CD8-positive, alpha-beta memory T cell (primary cell): ENCODE results near the gene MUC21. TPM values are rescaled to one million over a fixed set of nuclear protein-coding genes. Genes with fewer than 3 reads are reported as not detected.
A peak's percentile ranks its signal among the peaks of the same experiment; 100 is the strongest.
"Not testable (repeated sequence)": the region's sequence is repeated elsewhere in the genome, so short reads cannot be mapped to it uniquely, and the experiment has no call there.

Experiments
- CTCF ChIA-PET: fragments of 350-600 bp; sonication (Branson Sonifier 250); formaldehyde crosslinking; loops from one replicate; lab custom pipeline; 2021; ENCODE audit warnings: antibody characterized with exemption; lab: Charles Lee
- POLR2A ChIA-PET: fragments of 350-600 bp; sonication (Branson Sonifier 250); formaldehyde crosslinking; loops from one replicate; lab custom pipeline; 2021; ENCODE audit warnings: antibody characterized with exemption; lab: Charles Lee
- DNase-seq, 5 donors: peaks; one replicate each; pipeline versions ENCODE4 v3.0.0 to v3.0.0-alpha.2; 2020 to 2022; ENCODE audit warnings: mixed read lengths in 1 of 5
- H3K27ac ChIP-seq: one replicate; pipeline ENCODE4 v1.7.0; 2013; ENCODE audit warnings: low read depth, mild to moderate bottlenecking, low read length, moderate library complexity
- H3K27me3 ChIP-seq: 2 replicates; pipeline ENCODE4 v1.7.0; 2013; ENCODE audit warnings: low read length, mild to moderate bottlenecking; ENCODE audit not compliant: insufficient read depth, poor library complexity, severe bottlenecking
- H3K36me3 ChIP-seq: 2 replicates; pipeline ENCODE4 v1.7.0; 2013; ENCODE audit warnings: mild to moderate bottlenecking, low read length, moderate library complexity; ENCODE audit not compliant: insufficient read depth
- H3K4me1 ChIP-seq: 2 replicates; pipeline ENCODE4 v1.7.0; 2013; ENCODE audit warnings: mild to moderate bottlenecking, low read length, moderate library complexity; ENCODE audit not compliant: insufficient read depth
- H3K4me3 ChIP-seq: 2 replicates; pipeline ENCODE4 v1.7.0; 2013; ENCODE audit warnings: mild to moderate bottlenecking, low read length
- H3K9me3 ChIP-seq: 2 replicates; pipeline ENCODE4 v1.7.0; 2013; ENCODE audit warnings: mild to moderate bottlenecking, low read length
- H3K27ac Mint-ChIP-seq, 8 donors: one replicate each; pipeline ENCODE4 v1.8.0; 2020 to 2021; ENCODE audit warnings: mixed read lengths in 8 of 8, mild to moderate bottlenecking in 6 of 8, inconsistent platforms in 3 of 8, moderate library complexity in 3 of 8
- H3K27me3 Mint-ChIP-seq, 2 donors: one replicate each; pipeline ENCODE4 v1.8.0; 2020 to 2021; ENCODE audit warnings: mixed read lengths in 2 of 2, mild to moderate bottlenecking in 1 of 2, moderate library complexity in 1 of 2
- H3K36me3 Mint-ChIP-seq, 3 donors: one replicate each; pipeline ENCODE4 v1.8.0; 2020 to 2021; ENCODE audit warnings: mixed read lengths in 3 of 3, inconsistent platforms in 1 of 3, mild to moderate bottlenecking in 1 of 3
- H3K4me1 Mint-ChIP-seq, 3 donors: one replicate each; pipeline ENCODE4 v1.8.0; 2020 to 2021; ENCODE audit warnings: mixed read lengths in 3 of 3, inconsistent platforms in 1 of 3, mild to moderate bottlenecking in 1 of 3
- H3K4me3 Mint-ChIP-seq, 7 donors: one replicate each; pipeline ENCODE4 v1.8.0; 2020 to 2021; ENCODE audit warnings: mixed read lengths in 7 of 7, mild to moderate bottlenecking in 6 of 7, moderate library complexity in 4 of 7, inconsistent platforms in 2 of 7
- H3K9me3 Mint-ChIP-seq, 5 donors: one replicate each; pipeline ENCODE4 v1.8.0; 2020 to 2022; ENCODE audit warnings: mixed read lengths in 5 of 5, mild to moderate bottlenecking in 3 of 5, moderate library complexity in 2 of 5, inconsistent platforms in 1 of 5
- polyA plus RNA-seq: library from polyadenylated mRNA; unstranded; fragments of 300-500 nt; fragmentation: Illumina TruSeq; gene quantifications from one replicate; pipeline ENCODE4 v1.2.3, GENCODE V29; 2021
- total RNA-seq, 2 experiments: library from RNA; stranded (reverse); gene quantifications; one replicate each; pipeline ENCODE4 v1.2.3, GENCODE V29; 2021

MUC21 gene
- total and polyA plus RNA-seq, 3 experiments from 2014 or later: not detected

DNA sequence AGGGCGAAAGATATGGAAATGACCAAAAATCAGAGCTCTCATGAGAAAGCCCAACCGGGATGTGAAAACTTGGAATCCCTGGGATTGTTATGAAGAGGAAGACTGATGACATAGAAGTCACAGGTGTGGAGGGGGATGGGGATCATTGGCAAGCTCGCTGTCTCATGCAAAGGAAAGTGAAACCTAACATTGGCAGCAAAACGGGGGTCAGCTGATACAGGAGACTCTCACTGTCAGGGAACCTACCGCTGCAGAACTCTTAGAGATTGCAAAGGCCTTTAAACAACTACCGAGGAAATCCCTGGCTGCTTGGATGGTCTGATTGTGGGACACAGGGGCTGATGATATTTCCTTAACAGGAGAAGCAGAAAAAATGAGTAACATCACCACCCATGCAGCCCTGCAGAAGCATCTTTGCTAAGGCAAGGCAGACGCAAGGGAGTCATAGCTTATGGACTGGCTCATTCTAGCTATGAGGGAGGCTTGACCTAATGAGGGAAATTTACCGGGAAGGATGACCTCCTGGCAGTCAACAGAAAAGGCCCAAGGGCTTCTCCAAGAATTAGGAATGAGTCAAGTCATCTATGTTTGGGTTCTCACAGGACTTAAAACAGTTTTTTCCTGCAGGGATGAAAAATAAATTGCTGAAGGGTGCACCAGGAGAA lies 7.0 kb downstream of the MUC21 start:
- no peaks in the 10 kb centered on the region for H3K27me3 ChIP-seq
- ChIA-PET CTCF (no interaction called here), POLR2A (no interaction called here)
- peaks cover 4% of the 10 kb centered on the region for H3K4me1 ChIP-seq
- H3K9me3 Mint-ChIP-seq: no peaks in the 10 kb centered on the region
- no peaks in the 10 kb centered on the region for H3K36me3 ChIP-seq
- peak in 1 of 5 donors; percentile 17 for DNase-seq
- peaks cover 9 to 11% (median 11%) of the 10 kb centered on the region in 3 donors for H3K4me1 Mint-ChIP-seq
- no peaks in the 10 kb centered on the region for H3K36me3 Mint-ChIP-seq
- no peak overlapping the region for H3K4me3 ChIP-seq
- H3K4me3 Mint-ChIP-seq: peak overlapping the region; percentile 40 to 88 (median 76)
- H3K27ac Mint-ChIP-seq: peak overlapping the region in 5 of 8 donors; percentile 3 to 75 (median 49)
- no peak overlapping the region for H3K27ac ChIP-seq
- H3K9me3 ChIP-seq: no peaks in the 10 kb centered on the region
- H3K27me3 Mint-ChIP-seq: peaks cover 6 to 9% of the 10 kb centered on the region in 2 donors

DNA sequence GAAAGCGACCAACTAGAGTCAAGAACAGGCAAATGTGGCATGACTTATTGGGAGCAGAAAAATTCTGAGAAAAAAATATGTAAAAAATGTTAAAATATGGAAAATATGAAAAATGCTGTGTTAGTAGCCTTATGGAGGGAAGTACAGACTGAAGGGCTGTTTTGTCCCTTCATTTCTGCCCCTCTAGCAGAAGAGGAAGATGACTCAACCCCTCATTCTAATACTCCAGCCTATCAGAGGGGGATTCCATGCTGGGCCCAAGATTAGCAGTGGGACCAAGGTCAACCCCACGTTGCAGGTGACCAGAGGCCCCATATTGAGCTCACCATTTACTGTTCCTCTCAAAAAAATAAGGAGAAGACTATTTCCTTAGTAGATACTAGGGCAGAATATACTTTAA lies 8.4 kb downstream of the MUC21 start:
- Mint-ChIP-seq H3K4me3 (no peak overlapping the region), H3K27me3 (peaks cover 6 to 9% of the 10 kb centered on the region in 2 donors), H3K36me3 (no peaks in the 10 kb centered on the region), H3K4me1 (peaks cover 9 to 11% (median 11%) of the 10 kb centered on the region in 3 donors), H3K27ac (no peak overlapping the region), H3K9me3 (no peaks in the 10 kb centered on the region)
- no peak for DNase-seq
- Histone ChIP-seq H3K27me3 (no peaks in the 10 kb centered on the region), H3K4me1 (peaks cover 4% of the 10 kb centered on the region), H3K36me3 (no peaks in the 10 kb centered on the region), H3K4me3 (no peak overlapping the region), H3K27ac (no peak overlapping the region), H3K9me3 (no peaks in the 10 kb centered on the region)
- ChIA-PET CTCF (no interaction called here), POLR2A (no interaction called here)

GRCh38 chr6:30997301-30997700 lies 13.8 kb downstream of the MUC21 start:
- no peaks in the 10 kb centered on the region for H3K36me3 ChIP-seq
- no peak for DNase-seq
- no peaks in the 10 kb centered on the region for H3K4me1 ChIP-seq
- H3K9me3 Mint-ChIP-seq: peaks cover 0 to 2% (median 0%) of the 10 kb centered on the region in 5 donors
- H3K36me3 Mint-ChIP-seq: no peaks in the 10 kb centered on the region
- H3K4me1 Mint-ChIP-seq: peaks cover 0 to 6% (median 2%) of the 10 kb centered on the region in 3 donors
- H3K27ac Mint-ChIP-seq: no peak overlapping the region
- POLR2A ChIA-PET: no interaction called here
- no peaks in the 10 kb centered on the region for H3K27me3 ChIP-seq
- H3K27ac ChIP-seq: no peak overlapping the region
- H3K4me3 Mint-ChIP-seq: no peak overlapping the region
- H3K9me3 ChIP-seq: no peaks in the 10 kb centered on the region
- CTCF ChIA-PET: no interaction called here
- H3K4me3 ChIP-seq: no peak overlapping the region
- H3K27me3 Mint-ChIP-seq: peaks cover 6 to 12% of the 10 kb centered on the region in 2 donors

DNA sequence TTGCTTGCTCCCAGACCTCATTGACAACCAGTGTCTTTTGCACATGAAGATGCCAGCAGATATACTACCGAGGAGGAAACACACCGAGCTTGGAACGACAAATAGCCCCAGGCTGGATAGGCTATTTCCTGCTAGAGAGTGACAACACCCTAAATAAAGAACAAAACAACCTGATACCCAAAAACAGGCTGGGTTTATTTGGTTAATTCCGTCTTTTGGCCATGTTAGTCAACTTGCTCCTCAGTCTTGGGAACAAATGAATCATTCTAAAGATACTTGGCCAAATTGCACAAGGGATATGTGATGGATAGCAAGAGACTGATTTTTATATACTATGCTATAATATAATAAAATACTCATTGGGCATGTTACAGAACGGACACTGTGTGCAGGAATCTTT lies 15.3 kb downstream of the MUC21 start:
- Mint-ChIP-seq H3K27ac (peak overlapping the region in 1 of 8 donors; percentile 95), H3K4me3 (no peak overlapping the region), H3K36me3 (peaks cover 0 to 2% (median 0%) of the 10 kb centered on the region in 3 donors), H3K4me1 (peaks cover 0 to 6% (median 2%) of the 10 kb centered on the region in 3 donors), H3K27me3 (peaks cover 6 to 20% of the 10 kb centered on the region in 2 donors), H3K9me3 (peaks cover 0 to 2% (median 0%) of the 10 kb centered on the region in 5 donors)
- ChIA-PET CTCF (no interaction called here), POLR2A (no interaction called here)
- Histone ChIP-seq H3K36me3 (no peaks in the 10 kb centered on the region), H3K9me3 (no peaks in the 10 kb centered on the region), H3K4me1 (no peaks in the 10 kb centered on the region), H3K27me3 (no peaks in the 10 kb centered on the region), H3K4me3 (no peak overlapping the region), H3K27ac (no peak overlapping the region)
- DNase-seq: no peak

GRCh38 chr6:31000067-31000860 lies 16.7 kb downstream of the MUC21 start:
- H3K4me1 Mint-ChIP-seq, H3K36me3 ChIP-seq, H3K27ac ChIP-seq, DNase-seq, H3K9me3 Mint-ChIP-seq, H3K9me3 ChIP-seq, H3K4me3 Mint-ChIP-seq, H3K4me1 ChIP-seq, H3K4me3 ChIP-seq, H3K27ac Mint-ChIP-seq, POLR2A ChIA-PET, H3K36me3 Mint-ChIP-seq, H3K27me3 ChIP-seq: not testable (repeated sequence)
- peaks cover 1 to 21% of the 10 kb centered on the region in 2 donors for H3K27me3 Mint-ChIP-seq
- CTCF ChIA-PET: interaction anchor here (1.3 kb wide), 2 partner anchors 18 to 69 kb away, joined by 3 to 4 read pairs; no protein-coding TSS in a partner anchor

- ChIA-PET CTCF (interaction anchor here (1.3 kb wide), 1 partner anchor 19 kb away, joined by 3 read pairs; no protein-coding TSS in a partner anchor), POLR2A (no interaction called here)
- no peak overlapping the region for H3K27ac Mint-ChIP-seq
- no peak overlapping the region for H3K4me3 ChIP-seq
- H3K4me3 Mint-ChIP-seq: peak overlapping the region in 3 of 7 donors; percentile 27 to 76 (median 56)
- peaks cover 0 to 6% (median 2%) of the 10 kb centered on the region in 3 donors for H3K4me1 Mint-ChIP-seq
- no peak overlapping the region for H3K27ac ChIP-seq
- no peaks in the 10 kb centered on the region for H3K36me3 ChIP-seq
- no peaks in the 10 kb centered on the region for H3K4me1 ChIP-seq
- no peak for DNase-seq
- peaks cover 0 to 2% (median 0%) of the 10 kb centered on the region in 5 donors for H3K9me3 Mint-ChIP-seq
- peaks cover 9% of the 10 kb centered on the region for H3K27me3 ChIP-seq
- no peaks in the 10 kb centered on the region for H3K9me3 ChIP-seq
- H3K36me3 Mint-ChIP-seq: peaks cover 0 to 2% (median 0%) of the 10 kb centered on the region in 3 donors
- H3K27me3 Mint-ChIP-seq: peaks cover 5 to 21% of the 10 kb centered on the region in 2 donors
Measured at GRCh38 chr6:31001281-31001888, 17.9 kb downstream of the MUC21 start.

DNA sequence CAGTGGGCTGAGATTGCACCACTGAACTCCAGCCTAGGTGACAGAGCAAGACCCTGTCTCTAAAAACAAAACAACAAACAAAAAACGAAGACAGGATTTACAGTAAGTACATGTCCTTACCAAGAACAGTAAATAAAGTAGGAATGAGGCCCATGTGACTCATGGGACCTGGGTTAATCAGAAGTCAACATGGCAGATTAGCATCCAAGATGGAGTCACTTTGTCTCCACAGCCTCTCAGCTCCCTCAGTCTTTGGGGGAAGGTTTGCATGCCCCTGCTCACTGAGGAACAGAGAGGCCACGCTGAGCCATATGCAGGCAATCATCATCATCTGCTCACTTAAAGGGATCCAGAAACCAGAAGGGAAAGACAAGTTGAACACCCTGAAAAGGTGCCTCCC lies 19.0 kb downstream of the MUC21 start:
- Mint-ChIP-seq H3K9me3 (peaks cover 0 to 2% (median 0%) of the 10 kb centered on the region in 5 donors), H3K4me3 (no peak overlapping the region), H3K27me3 (peaks cover 5 to 27% of the 10 kb centered on the region in 2 donors), H3K4me1 (peaks cover 0 to 6% (median 2%) of the 10 kb centered on the region in 3 donors), H3K27ac (no peak overlapping the region), H3K36me3 (peaks cover 0 to 2% (median 0%) of the 10 kb centered on the region in 3 donors)
- Histone ChIP-seq H3K27me3 (peaks cover 9% of the 10 kb centered on the region), H3K27ac (no peak overlapping the region), H3K9me3 (no peaks in the 10 kb centered on the region), H3K36me3 (no peaks in the 10 kb centered on the region), H3K4me3 (no peak overlapping the region), H3K4me1 (no peaks in the 10 kb centered on the region)
- no peak for DNase-seq
- CTCF ChIA-PET: no interaction called here
- POLR2A ChIA-PET: no interaction called here
